Raji (cell line): ENCODE data around the gene TBC1D2.

Experiments
- POLR2A ChIP-seq: IDR thresholded peaks from 2 replicates; pipeline ENCODE4 v1.6.1; 2011; ENCODE audit warnings: low read depth, low read length, control low read depth; ENCODE audit not compliant: insufficient read depth

Gene TBC1D2

DNA sequence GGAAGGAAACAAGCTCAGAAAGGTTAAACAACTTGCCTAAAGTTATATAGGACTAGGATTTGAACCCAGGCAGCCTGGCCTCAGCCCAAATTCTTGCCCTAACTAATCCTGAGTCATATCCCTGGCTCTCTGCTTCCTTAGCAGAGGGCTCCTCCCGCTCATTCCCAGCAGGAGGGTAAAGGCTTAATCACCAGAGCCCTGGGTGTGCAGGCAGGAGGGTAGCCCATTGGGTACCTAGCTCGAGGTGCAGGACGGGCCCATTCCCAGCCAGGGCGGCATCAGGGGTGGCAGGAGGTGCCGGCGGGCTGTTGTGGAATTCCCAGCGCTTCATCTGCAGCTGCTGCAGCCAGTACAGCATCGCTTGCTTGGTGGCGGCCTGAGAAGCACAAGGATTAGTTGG is 3.9 kb downstream of the TBC1D2 start:
- no peak for TF ChIP-seq POLR2A

DNA sequence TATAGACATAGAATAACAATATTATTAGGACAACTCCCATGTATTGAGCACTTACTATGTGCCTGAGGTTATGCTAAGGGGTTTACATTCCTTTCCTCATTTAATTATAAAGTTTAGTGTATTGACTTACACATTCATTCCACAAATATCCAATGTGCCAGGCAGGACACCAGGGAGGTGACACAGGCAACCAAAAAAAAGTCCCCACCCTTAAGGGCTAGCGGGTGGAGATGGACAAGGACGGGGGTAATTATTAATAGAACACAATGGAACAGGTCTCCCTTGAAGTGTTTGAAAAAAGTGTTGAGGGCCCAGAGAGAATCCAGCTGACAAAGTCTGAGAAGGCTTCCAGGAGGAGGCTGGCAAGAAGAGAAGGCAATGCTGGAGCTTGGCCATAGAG is 5.7 kb downstream of the TBC1D2 start:
- TF ChIP-seq POLR2A: no peak

DNA sequence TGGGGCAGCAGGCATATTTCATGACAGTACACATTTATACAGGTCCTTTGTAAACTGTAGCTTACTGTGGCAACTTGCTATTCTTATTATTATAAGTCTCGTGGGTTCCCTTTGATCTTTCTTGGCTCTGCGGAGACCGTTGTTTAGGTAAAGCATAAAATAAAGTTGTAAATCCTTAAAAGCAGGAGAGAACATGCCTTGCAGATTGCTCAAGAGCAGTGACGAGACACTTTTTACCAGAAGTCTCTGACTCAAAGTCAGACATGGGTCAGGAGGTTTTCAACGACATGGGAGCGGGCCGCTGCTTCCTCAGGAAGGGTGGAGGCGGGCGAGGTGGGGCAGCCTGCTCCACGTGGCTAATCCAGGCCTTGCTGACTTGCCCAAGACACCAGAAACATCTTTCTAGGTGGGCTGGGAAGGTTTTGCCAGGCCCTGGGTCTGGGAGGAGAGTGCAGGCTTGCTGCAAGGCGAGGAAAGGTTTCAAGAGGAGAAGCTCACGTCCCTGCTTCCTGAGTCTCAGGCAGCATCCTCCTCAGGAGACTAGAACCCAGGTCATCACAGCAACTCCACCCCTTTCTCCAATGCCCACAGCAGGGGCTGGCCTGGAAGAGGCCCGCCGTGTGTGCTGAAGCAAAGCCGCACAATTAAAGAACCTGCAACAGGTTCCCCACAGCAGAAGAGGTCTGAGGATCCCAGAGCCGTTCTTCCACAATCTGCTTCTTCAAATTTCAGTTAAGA is 6.5 kb downstream of the TBC1D2 start:
- TF ChIP-seq POLR2A: no peak

DNA sequence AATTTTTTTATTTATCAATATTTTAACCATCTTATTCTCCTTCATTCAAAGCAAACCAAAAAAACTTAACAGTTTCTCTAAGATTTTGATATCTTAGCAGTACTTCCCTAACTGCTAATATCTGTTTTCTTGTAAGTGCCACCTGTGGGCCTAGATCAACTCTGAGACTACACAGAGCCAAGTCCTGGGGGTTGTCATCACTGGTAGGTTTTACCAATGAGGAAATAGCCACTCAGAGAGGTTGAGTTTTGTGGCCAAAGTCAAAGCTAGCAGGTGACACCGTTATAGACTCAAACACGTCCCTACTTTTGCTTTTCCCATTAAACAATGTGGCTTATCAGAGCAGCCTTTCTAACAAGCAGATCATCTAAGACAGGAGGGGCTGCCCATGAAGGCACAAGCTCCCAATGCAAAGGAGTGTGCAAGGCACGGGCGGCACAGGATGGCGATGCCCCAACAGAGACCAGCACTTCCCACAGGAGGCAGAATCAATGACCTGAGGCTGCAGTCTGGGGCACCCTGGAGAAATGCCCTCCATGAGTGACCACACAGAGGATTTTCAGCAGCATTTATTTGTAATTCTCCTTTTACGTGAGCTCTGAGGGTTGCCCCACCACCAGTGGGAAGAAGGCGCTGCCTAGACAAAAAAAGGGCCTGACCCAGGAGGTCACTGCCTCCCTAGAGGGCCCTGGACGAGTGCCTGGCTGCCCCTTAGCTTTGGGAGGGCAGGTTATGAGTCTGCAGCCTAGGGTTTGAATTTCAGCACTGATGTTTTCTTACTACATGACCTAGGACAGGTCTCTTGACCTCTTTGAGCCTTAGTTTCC is 7.4 kb downstream of the TBC1D2 start:
- no peak for TF ChIP-seq POLR2A

DNA sequence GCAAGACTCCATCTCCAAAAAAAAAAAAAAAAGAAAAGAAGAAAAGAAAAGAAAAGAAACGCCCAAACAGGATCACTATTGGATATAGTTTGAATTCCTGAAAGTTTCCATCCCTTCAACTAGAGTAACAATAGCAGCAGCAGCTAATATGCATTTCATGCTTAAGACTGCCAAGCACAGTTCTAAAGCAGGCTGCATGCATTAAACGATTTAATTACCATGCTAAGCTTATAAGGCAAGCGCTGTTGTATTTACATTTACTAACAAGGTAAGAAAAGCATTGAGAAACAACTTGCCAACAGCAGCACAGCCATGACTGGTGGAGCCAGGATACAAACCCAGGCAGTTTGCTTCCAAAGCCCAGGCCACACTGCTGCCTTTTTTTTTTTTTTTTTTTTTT is 13.0 kb downstream of the TBC1D2 start:
- TF ChIP-seq POLR2A: no peak

DNA sequence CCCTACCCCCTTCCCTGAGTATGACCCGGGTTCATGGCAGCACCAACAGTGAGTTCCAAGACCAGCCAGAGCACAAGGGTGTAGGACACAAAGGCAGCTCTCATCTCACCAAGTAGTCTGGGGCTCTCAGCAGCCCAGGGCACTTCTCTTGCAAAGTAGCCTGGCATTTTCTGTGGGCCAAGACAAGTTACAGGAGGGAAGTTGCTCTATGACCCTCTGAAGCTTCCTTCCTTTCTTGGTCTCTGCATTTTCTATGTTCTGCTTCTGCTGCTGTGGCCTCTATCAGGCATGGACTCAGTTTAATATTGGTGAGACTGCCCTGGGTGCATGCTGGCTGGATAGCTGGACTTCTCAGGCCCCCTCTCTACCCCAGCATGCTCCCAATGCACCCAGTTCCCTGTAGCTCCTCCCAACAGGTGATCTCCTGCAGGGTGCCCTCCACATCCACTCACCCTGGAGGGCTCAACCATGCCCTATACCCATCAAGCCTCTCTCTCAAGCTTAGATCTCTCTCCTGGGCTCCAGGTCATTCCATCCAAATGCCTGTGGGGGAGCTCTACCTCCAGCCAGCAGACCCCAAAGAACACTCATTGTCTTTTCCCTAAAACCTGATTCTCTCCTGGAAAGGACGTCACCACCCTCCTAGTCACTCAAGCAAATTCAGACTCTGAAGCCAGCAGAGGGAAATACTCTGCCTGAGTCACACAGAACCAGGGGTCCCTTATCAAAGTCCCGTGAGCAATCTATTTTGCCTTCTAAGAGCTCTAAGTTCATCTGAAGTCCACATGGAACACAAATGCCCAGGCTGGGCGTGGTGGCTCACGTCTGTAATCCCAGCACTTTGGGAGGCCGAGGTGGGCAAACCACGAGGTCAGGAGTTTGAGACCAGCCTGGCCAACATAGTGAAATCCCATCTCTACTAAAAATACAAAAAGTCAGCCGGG is 13.8 kb downstream of the TBC1D2 start:
- no peak for TF ChIP-seq POLR2A

DNA sequence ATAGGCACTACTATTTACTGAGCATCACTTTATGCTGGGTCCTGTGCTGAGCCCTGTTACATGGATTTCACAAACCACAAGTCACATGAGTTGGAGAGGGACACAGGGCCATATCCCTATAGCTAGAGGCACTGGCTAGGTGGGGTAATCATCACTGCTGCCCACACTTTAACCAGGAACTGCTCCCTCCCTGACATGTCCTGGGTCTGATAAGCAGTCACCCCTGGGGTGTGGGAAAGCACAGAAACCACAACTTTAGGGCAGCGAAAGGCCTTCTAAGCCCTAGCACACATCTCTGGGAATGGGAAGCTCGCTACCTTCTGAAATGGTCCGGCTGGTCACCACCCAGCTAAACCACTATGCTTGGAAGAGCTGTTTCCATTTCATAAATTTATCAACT is 15.0 kb downstream of the TBC1D2 start:
- no peak for TF ChIP-seq POLR2A

DNA sequence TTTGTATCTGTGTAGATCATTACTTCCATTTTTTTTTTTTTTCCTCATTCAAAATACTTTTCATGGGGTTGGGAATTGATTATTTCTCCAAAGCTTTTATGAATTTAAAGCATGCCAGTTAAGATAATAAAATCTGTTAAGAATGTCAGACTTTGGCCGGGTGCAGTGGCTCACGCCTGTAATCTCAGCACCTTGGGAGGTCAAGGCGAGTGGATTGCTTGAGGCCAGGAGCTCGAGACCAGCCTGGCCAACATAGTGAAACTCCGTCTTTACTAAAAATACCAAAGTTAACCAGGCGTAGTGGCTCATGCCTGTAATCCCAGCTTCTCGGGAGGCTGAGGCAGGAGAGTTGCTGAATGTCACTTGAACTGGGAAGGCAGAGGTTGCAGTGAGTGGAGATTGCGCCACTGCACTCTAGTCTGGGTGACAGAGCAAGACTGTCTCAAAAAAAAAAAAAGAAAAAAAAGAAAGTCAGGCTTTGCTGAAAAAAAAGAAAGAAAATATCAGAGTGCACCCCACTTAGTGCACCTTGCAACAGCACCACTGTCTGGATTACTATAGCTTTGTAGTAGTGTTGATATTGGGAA is 18.5 kb downstream of the TBC1D2 start:
- no peak for TF ChIP-seq POLR2A

DNA sequence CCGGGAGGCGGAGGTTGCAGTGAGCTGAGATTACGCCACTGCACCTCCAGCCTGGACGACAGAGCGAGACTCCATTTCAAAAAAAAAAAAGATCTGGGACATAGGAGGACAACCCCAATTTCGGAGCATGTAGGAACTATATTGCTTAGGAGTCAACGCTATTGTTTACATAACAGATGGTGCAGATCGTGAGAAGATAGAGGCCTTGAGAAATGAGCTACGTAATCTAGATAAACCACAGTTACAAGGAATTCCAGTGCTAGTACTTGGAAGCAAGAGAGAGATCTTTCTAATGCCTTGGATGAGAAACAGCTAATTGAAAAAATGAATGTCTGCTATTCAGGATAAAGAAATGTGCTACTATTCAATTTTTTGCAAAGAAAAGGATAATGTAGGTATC is 20.3 kb downstream of the TBC1D2 start:
- TF ChIP-seq POLR2A: no peak

DNA sequence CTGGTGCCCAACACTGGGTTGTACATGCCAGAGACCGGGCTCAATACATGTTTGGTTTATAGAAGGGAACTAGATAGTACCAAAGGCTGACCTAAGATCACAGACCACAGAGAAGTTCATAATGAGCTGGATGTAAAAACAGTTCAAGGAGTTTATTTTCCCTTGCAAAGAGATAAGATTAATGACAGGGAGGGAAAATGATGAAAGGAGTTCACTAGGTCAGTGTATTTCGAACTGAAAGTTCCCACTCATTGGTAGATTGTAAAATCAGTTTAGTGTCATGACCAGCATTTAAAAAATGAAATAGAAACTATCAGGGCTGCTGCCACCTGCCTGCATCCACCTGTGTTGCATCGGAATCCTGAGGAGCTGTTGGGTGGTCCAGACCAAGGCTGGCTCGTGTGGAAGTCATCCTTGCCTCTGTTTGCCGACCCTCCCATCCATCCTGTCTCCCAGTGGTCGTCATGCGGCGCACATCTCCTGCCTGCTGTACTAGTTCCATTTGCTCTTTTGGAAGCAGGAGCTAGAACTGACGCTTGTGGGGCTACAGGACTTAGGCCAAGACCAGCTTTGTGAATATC is 21.1 kb downstream of the TBC1D2 start:
- TF ChIP-seq POLR2A: no peak

DNA sequence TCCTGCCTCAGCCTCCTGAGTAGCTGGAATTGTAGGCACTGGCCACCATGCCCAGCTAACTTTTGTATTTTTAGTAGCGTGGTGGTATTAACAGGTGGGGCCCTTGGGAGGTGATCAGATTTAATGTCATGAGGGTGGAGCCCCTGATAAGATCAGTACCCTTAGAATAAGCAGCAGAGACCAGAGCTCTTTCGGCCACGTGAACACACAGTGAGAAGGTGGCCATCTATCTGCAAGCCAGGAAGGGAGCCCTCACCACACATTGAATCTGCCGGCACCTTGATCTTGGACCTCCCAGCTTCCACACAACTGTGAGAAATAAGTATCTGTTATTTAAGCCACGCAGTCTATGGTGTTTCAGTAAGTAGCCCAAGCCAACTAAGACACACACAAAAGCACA is 22.5 kb downstream of the TBC1D2 start:
- no peak for TF ChIP-seq POLR2A

DNA sequence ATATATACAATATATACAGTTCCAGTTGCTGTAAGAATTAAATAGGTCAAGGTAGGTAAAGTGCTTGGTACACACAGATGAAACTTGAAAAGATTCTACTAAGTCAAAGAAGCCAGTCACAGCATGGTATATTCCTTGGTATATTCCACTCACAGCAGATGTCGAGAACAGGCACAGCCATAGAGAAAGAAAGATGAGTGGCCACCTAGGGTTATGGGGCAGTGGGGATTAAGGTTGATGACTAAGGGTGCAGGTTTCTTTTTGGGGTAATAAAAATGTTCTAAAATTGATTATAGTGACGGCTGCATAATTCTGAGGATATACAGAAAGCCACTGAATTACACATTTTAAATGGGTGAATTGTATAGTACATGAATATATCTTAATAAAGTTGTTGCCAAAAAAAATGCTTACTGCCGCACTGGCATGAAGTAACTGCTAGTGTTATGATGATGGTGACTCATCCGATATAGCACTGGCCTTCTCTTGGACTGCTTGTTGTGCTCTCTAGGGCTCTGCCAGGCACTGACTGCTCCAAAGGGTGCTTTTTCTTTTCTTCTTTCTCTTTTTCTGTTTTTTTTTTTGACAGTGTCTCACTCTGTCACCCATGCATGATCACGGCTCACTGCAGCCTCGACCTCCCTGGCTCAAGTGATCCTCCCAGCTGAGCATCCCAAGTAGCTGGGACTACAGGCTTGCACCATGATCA is 23.5 kb downstream of the TBC1D2 start:
- TF ChIP-seq POLR2A: no peak

DNA sequence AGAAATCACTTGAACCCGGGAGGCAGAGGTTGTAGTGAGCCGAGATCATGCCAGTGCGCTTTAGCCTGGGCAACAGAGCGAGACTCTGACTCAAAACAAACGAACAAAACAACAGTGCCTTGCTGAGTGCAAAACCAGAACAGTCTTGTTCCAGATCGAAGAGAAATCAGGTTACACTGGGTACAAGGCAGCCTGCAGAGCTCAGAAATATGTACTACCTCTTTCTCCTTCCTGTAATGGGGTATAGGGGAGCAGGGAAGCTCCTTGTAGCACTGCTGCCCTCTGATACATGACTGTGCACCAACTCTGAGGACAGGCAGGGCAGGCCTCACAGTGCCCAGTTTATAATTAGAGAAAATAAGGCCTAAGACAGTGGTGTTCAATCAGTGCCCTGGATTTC is 24.7 kb downstream of the TBC1D2 start:
- no peak for TF ChIP-seq POLR2A

DNA sequence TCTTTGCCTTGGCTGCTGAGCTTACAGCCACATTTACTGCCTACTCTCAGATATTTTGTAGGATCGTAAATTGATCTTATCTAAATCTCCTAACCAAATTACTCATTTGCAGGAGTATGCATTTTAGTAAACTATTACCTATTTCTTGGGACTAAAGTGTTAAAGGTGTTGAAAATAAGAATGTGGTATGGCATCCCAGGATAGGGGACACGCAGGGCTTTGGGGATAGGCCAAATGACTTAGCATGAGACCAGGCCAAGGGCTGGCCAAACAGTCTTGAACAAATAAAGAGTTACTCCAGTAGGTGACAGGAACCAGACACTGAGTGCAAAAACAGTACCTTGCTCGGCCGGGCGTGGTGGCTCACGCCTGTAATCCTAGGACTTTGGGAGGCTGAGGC is 25.1 kb downstream of the TBC1D2 start:
- TF ChIP-seq POLR2A: no peak
